A549 (cell line): Measurements from ENCODE around the gene CSNK1D. TPM values are rescaled to one million over a fixed set of nuclear protein-coding genes. Genes with fewer than 3 reads are reported as not detected.

Experiments used
- ATAC-seq, 2 experiments: fragments of 200-7000 bp in 1 of 2; fragments of >200 bp in 1 of 2; cut with Nextera tagmentation in 1 of 2; cut with Tn5 transposase in 1 of 2; 3 replicates each; pipeline versions ENCODE4 v1.8.0 to v1.9.1; 2018 to 2020; ENCODE audit warnings: mild to moderate bottlenecking in 1 of 2, moderate library complexity in 1 of 2
- CTCF ChIA-PET: fragments of 300-600 bp; sonication (Branson Sonifier 250); formaldehyde crosslinking; extraction: SDS; loops from one replicate; lab custom pipeline; 2021; ENCODE audit warnings: antibody characterized with exemption, inconsistent platforms; lab: Yijun Ruan, JAX
- POLR2A ChIA-PET: fragments of 350-600 bp; formaldehyde crosslinking; extraction: SDS; loops from one replicate; lab custom pipeline; 2021; ENCODE audit warnings: antibody characterized with exemption, inconsistent platforms; lab: Yijun Ruan, JAX
- DNase-seq, 2 experiments: peaks; one replicate each; pipeline versions ENCODE4 v3.0.0 to v3.0.0-alpha.2; 2011 to 2016; ENCODE audit warnings: low read depth in 1 of 2, low spot score in 1 of 2
- FAIRE-seq: peaks from 2 replicates; lab custom pipeline; 2011; peaks lifted over from hg19 to GRCh38; lab: Jason Lieb, UNC
- H3K27ac ChIP-seq, 2 experiments: fragments of >200 bp; sonication (Bioruptor Twin); formaldehyde crosslinking; 3 replicates each; pipeline ENCODE4 v1.5.1; 2016 to 2017
- H3K4me1 ChIP-seq: fragments of >200 bp; sonication (Bioruptor Twin); formaldehyde crosslinking; 3 replicates; pipeline ENCODE4 v1.6.1; 2016
- H3K4me2 ChIP-seq: fragments of >200 bp; sonication (Bioruptor Twin); formaldehyde crosslinking; 3 replicates; pipeline ENCODE4 v1.6.1; 2016
- H3K4me3 ChIP-seq: fragments of >200 bp; sonication (Bioruptor Twin); formaldehyde crosslinking; 3 replicates; pipeline ENCODE4 v1.5.1; 2016
- H3K9me3 ChIP-seq: fragments of >200 bp; sonication (Bioruptor Twin); formaldehyde crosslinking; 3 replicates; pipeline ENCODE4 v1.6.1; 2016
- CBX2 ChIP-seq: fragments of 200-600 bp; sonication (generic); IDR thresholded peaks from 2 replicates; pipeline ENCODE4 v1.6.1; 2016; ENCODE audit warnings: low read depth, mild to moderate bottlenecking, borderline replicate concordance
- FOSB ChIP-seq: fragments of 250-450 bp; sonication (Bioruptor Pico); IDR thresholded peaks from 2 replicates; pipeline ENCODE4 v1.5.0; 2020; ENCODE audit warnings: mild to moderate bottlenecking, moderate library complexity
- FOSL2 ChIP-seq, 2 experiments: fragments of 450-650 bp in 1 of 2; fragments of >200 bp in 1 of 2; sonication (Bioruptor Twin) in 1 of 2; formaldehyde crosslinking; IDR thresholded peaks; 2 replicates each; pipeline versions ENCODE4 v1.5.0 to v1.6.1; 2016 to 2020; ENCODE audit warnings: mild to moderate bottlenecking in 1 of 2, moderate library complexity in 1 of 2
- GATA3 ChIP-seq: IDR thresholded peaks from 2 replicates; pipeline ENCODE4 v1.6.1; 2012; ENCODE audit warnings: borderline replicate concordance
- HEYL ChIP-seq: fragments of 250-450 bp; sonication (Bioruptor Pico); IDR thresholded peaks from 2 replicates; pipeline ENCODE4 v1.8.0; 2021; ENCODE audit warnings: mild to moderate bottlenecking, moderate library complexity
- HOXB13 ChIP-seq: fragments of 250-450 bp; sonication (Bioruptor Pico); IDR thresholded peaks from 2 replicates; pipeline ENCODE4 v1.5.0; 2020; ENCODE audit warnings: low read depth, mild to moderate bottlenecking, moderate library complexity
- HOXB5 ChIP-seq: fragments of 250-450 bp; sonication (Bioruptor Pico); IDR thresholded peaks from 2 replicates; pipeline ENCODE4 v1.5.0; 2020; ENCODE audit warnings: mild to moderate bottlenecking, moderate library complexity
- JUNB ChIP-seq: fragments of >200 bp; sonication (Bioruptor Twin); formaldehyde crosslinking; IDR thresholded peaks from 2 replicates; pipeline ENCODE4 v1.6.1; 2016
- MYC ChIP-seq: IDR thresholded peaks from 2 replicates; pipeline ENCODE4 v1.6.1; 2012; ENCODE audit warnings: mild to moderate bottlenecking, inconsistent platforms, low read length, improper control_type of control experiment, borderline replicate concordance
- RAD21 ChIP-seq, 2 experiments: fragments of >200 bp in 1 of 2; sonication (Bioruptor Twin) in 1 of 2; formaldehyde crosslinking in 1 of 2; IDR thresholded peaks in 1 of 2; conservative IDR thresholded peaks in 1 of 2; 2 replicates in 1 of 2; 3 replicates in 1 of 2; pipeline ENCODE4 v1.6.1; 2012 to 2018; ENCODE audit warnings: inconsistent platforms in 1 of 2
- SMC3 ChIP-seq: fragments of >200 bp; sonication (Bioruptor Twin); formaldehyde crosslinking; IDR thresholded peaks from 3 replicates; pipeline ENCODE4 v1.6.1; 2018; ENCODE audit warnings: inconsistent platforms
- TP53 ChIP-seq: fragments of 250-450 bp; sonication (Bioruptor Pico); IDR thresholded peaks from 2 replicates; pipeline ENCODE4 v1.5.0; 2021; ENCODE audit warnings: mild to moderate bottlenecking, moderate library complexity
- ZFP36 ChIP-seq: fragments of 450-650 bp; IDR thresholded peaks from 2 replicates; pipeline ENCODE4 v1.6.1; 2014; ENCODE audit warnings: borderline replicate concordance; ENCODE audit not compliant: partially characterized antibody
- ZNF302 ChIP-seq: fragments of 250-450 bp; sonication (Bioruptor Pico); IDR thresholded peaks from 2 replicates; pipeline ENCODE4 v1.9.0; 2021; ENCODE audit warnings: inconsistent platforms, mild to moderate bottlenecking, moderate library complexity
- WGBS: methylation state at CpG from one replicate; pipeline ENCODE4 v1.1.6; 2017; ENCODE audit errors: missing lambda C conversion rate; 5-methylcytosine and 5-hydroxymethylcytosine counted together
- polyA plus RNA-seq, 4 experiments: library from polyadenylated mRNA; depleted of rRNA in 3 of 4; stranded (reverse); fragments of >200 nt; fragmentation: RNase III in 1 of 4; extraction: RNeasy Plus Mini Kit Qiagen cat#74134 plus additional on column Dnase treatment in 1 of 4; gene quantifications; 2 replicates in 3 of 4; 3 replicates in 1 of 4; pipeline ENCODE4 v1.2.3, GENCODE V29; 2011 to 2017
- TF ChIP-seq, protein P1 (sequence below): fragments of >200 bp; sonication (Bioruptor Twin); formaldehyde crosslinking; IDR thresholded peaks from 2 replicates; pipeline ENCODE4 v1.6.1; 2016
- TF ChIP-seq, protein P2 (sequence below): IDR thresholded peaks from 2 replicates; pipeline ENCODE4 v1.6.1; 2012; ENCODE audit warnings: low read depth, borderline replicate concordance
- TF ChIP-seq, protein P3 (sequence below): fragments of >200 bp; sonication (Bioruptor Twin); formaldehyde crosslinking; IDR thresholded peaks from 3 replicates; pipeline ENCODE4 v1.6.1; 2016
- TF ChIP-seq, protein P4 (sequence below): IDR thresholded peaks from 2 replicates; pipeline ENCODE4 v1.6.1; 2012
- TF ChIP-seq, protein P5 (sequence below): fragments of >200 bp; sonication (Bioruptor Twin); formaldehyde crosslinking; IDR thresholded peaks from 3 replicates; pipeline ENCODE4 v1.5.1; 2016

Gene CSNK1D
- polyA plus RNA-seq, 2 of the 4 experiments (the other 2 are of a cell fraction): 130 to 163 TPM

DNA sequence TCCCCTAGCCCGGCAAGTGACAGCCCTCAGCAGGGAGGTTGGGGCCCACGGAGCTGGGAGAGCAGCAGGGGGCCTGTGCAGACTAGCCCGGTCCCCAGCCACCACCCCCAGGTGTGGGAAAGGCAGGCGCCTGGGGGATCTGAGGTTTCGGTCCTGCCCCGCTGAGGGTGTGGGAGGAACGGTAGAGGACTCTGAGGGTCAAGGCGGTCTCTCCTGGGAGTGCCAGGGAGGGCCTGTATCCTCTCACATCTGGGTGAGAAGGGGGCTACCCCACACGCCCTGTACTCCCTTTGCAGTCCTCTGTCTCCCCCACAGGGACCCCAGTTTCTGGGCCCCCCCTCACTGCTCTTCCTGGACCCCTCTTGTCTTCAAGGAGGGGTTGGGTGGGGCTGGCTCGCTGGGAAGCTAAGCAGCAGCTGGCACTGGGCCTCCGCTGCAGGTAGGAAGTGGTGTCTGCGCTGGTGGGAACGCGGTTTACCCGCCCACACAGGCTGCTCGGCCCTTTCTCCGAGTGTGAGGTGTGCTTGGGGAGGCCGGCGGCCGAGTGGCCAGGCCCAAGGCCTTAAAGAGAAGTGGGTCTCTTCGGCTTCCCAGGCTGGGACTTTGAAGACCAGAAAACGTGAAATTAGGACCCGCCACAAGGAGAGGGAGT is 28.5 kb upstream of the CSNK1D start:
- H3K4me2 ChIP-seq: no peak overlapping the region
- ATAC-seq (no peak), DNase-seq (no peak)
- WGBS: 80% methylated on average over 19 of the region's 23 CpGs
- TF ChIP-seq, protein P1, sequence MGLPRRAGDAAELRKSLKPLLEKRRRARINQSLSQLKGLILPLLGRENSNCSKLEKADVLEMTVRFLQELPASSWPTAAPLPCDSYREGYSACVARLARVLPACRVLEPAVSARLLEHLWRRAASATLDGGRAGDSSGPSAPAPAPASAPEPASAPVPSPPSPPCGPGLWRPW: no peak
- TF ChIP-seq JUNB: no peak
- TF ChIP-seq, protein P2, sequence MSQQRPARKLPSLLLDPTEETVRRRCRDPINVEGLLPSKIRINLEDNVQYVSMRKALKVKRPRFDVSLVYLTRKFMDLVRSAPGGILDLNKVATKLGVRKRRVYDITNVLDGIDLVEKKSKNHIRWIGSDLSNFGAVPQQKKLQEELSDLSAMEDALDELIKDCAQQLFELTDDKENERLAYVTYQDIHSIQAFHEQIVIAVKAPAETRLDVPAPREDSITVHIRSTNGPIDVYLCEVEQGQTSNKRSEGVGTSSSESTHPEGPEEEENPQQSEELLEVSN: no peak
- no peak for TF ChIP-seq FOSB (CRISPR knock-in tag)
- TF ChIP-seq, protein P3, sequence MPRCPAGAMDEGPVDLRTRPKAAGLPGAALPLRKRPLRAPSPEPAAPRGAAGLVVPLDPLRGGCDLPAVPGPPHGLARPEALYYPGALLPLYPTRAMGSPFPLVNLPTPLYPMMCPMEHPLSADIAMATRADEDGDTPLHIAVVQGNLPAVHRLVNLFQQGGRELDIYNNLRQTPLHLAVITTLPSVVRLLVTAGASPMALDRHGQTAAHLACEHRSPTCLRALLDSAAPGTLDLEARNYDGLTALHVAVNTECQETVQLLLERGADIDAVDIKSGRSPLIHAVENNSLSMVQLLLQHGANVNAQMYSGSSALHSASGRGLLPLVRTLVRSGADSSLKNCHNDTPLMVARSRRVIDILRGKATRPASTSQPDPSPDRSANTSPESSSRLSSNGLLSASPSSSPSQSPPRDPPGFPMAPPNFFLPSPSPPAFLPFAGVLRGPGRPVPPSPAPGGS: no peak
- TF ChIP-seq HOXB13: no peak
- no peak for TF ChIP-seq ZNF302
- no peak for TF ChIP-seq CBX2
- TF ChIP-seq, all 56 proteins: peak for 0
- no peaks in the 10 kb centered on the region for H3K9me3 ChIP-seq
- peak overlapping the region; percentile 96 to 98; a peak in 5 of 6 replicates for H3K27ac ChIP-seq
- CTCF ChIA-PET: interaction anchor here (1.1 to 21.2 kb wide), 23 partner anchors 9 to 113 kb away, joined by 4 to 343 read pairs (median 12); partner anchors contain the start of genes CD7, CSNK1D and SECTM1
- peaks cover 42% of the 10 kb centered on the region for H3K4me1 ChIP-seq
- no peak for FAIRE-seq
- POLR2A ChIA-PET: interaction anchor here (1.3 to 2.2 kb wide), 2 partner anchors 9 to 10 kb away, joined by 9 to 13 read pairs; no protein-coding TSS in a partner anchor
- H3K4me3 ChIP-seq: no peak overlapping the region

DNA sequence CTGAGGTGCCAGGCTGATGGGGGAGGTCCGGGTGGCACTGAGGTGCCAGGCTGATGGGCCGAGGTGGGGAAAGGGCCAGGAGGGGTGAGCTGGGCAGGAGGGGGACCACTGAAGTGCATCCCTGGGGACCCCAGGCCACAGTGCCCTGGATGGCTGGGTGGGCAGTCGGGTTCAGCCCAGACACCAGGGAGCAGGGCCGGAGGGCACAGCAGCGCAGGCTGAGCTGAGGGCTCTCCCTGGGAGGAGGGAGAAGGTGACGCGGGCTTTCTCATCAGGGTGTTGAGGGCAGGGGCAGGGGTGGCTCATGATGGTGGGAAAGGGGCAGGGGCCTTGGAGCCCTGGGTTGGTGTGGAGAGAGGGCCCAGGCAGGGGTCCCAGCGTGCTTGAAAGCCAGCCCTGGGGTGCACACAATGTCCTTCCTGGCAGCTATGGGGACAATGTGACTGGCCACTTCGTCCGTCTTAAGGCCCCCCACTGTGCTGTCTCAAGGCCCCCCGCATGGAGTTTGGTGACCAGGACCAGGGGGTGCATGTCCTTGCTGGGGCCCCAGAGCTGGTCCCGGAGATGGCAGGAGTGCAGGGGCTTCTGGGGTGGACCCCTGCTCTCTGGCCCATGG is 27.9 kb upstream of the CSNK1D start:
- 75% methylated on average over 12 of the region's 12 CpGs for WGBS
- ATAC-seq (no peak), DNase-seq (no peak), FAIRE-seq (no peak)
- TF ChIP-seq GATA3 (no peak), RAD21 (conservative IDR thresholded peaks at IDR 0.05 in 1 of 2, IDR thresholded peaks at IDR 0.05 in 1 of 2) (no peak), HEYL (CRISPR knock-in tag) (no peak), CBX2 (no peak), TP53 (no peak)
- TF ChIP-seq, protein P1: no peak
- Histone ChIP-seq H3K27ac (peak overlapping the region; percentile 96 to 98), H3K9me3 (no peaks in the 10 kb centered on the region), H3K4me2 (peak overlapping the region; percentile 34; the same call in 2 of the 3 replicates), H3K4me1 (peaks cover 48% of the 10 kb centered on the region), H3K4me3 (no peak overlapping the region)
- POLR2A ChIA-PET: interaction anchor here (1.3 kb wide), 1 partner anchor 9 kb away, joined by 13 read pairs; no protein-coding TSS in a partner anchor
- CTCF ChIA-PET: interaction anchor here (0.8 to 21.2 kb wide), 33 partner anchors 9 to 121 kb away, joined by 3 to 343 read pairs (median 8); partner anchors contain the start of genes CD7, CSNK1D and SECTM1

DNA sequence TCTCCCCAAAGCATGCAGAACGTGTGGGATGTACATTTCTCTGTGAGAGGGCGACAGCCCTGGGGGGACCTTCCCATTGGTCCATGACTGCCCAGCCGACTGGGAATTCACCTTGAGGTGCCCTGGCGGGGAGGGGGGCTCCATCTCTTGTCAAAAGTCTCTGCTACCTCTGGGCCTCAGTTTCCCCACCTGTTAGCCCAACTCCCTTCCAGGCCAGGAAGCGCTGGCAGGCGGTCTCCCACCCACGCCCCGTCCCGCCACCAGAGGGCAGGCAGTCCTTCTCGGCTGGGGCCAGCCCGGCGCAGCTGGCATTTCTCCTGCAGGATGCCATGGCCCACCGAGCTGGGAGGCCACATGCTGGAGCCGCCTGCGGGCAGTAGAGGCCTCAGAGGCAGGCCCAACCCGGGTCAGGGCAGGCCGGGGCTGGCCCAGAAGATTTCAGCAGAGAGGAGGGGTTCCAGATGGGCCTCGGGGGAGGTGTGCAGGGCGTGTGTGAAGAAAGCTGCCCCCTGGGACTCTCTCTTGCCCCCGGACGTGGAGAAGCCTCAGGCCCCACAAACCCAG is 27.3 kb upstream of the CSNK1D start:
- ATAC-seq (peak; percentile 26 to 66; a peak in 3 of 6 replicates), DNase-seq (peak; percentile 68 to 84), FAIRE-seq (no peak)
- WGBS: 36% methylated on average over 19 of the region's 21 CpGs
- Histone ChIP-seq H3K4me1 (peaks cover 54% of the 10 kb centered on the region), H3K4me2 (peak overlapping the region; percentile 34), H3K4me3 (no peak overlapping the region), H3K9me3 (no peaks in the 10 kb centered on the region), H3K27ac (peak overlapping the region; percentile 96 to 98)
- CTCF ChIA-PET: interaction anchor here (0.6 to 21.2 kb wide), 41 partner anchors 9 to 147 kb away, joined by 3 to 343 read pairs (median 7); partner anchors contain the start of genes CD7, CSNK1D and SECTM1
- POLR2A ChIA-PET: interaction anchor here (0.6 to 1.3 kb wide), 2 partner anchors 9 to 34 kb away, joined by 3 to 13 read pairs; no protein-coding TSS in a partner anchor
- TF ChIP-seq FOSL2 (IDR thresholded peaks at IDR 0.05) (no peak), FOSL2 (CRISPR knock-in tag; IDR thresholded peaks at IDR 0.05) (no peak), SMC3 (peak; percentile 91), ZFP36 (no peak), HOXB5 (CRISPR knock-in tag) (peak; percentile 52; the same call in 1 of the 2 replicates), RAD21 (conservative IDR thresholded peaks at IDR 0.05 in 1 of 2, IDR thresholded peaks at IDR 0.05 in 1 of 2) (peak; percentile 83 to 88), MYC (peak; percentile 52; the same call in 1 of the 2 replicates)
- TF ChIP-seq, protein P4, sequence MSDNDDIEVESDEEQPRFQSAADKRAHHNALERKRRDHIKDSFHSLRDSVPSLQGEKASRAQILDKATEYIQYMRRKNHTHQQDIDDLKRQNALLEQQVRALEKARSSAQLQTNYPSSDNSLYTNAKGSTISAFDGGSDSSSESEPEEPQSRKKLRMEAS: peak; percentile 62
- TF ChIP-seq, protein P5, sequence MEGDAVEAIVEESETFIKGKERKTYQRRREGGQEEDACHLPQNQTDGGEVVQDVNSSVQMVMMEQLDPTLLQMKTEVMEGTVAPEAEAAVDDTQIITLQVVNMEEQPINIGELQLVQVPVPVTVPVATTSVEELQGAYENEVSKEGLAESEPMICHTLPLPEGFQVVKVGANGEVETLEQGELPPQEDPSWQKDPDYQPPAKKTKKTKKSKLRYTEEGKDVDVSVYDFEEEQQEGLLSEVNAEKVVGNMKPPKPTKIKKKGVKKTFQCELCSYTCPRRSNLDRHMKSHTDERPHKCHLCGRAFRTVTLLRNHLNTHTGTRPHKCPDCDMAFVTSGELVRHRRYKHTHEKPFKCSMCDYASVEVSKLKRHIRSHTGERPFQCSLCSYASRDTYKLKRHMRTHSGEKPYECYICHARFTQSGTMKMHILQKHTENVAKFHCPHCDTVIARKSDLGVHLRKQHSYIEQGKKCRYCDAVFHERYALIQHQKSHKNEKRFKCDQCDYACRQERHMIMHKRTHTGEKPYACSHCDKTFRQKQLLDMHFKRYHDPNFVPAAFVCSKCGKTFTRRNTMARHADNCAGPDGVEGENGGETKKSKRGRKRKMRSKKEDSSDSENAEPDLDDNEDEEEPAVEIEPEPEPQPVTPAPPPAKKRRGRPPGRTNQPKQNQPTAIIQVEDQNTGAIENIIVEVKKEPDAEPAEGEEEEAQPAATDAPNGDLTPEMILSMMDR: peak; percentile 86
